ENCODE measurements around the gene CMC2.

Gene CMC2

DNA sequence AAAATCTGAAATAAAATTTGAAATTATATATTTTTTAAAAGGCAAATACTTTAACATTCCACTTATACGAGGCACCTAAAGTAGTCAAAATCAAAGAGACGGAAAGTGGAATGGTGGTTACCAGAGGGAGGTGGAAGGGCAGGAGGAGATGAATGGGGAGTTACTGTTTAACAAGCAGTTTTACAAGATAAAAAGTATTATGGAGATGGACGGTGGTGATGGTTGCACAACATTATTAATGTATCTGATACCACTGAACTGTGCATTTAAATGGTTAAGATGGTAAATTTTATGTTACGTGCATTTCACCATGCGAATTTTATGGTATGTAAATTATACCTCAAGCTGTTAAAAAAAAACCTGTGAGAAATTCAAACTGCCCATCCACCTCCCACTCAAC, 5.4 kb downstream of the CMC2 start:
- Histone ChIP-seq H3K27ac (replicated peaks; ENCODE audit: low read length) (no peak overlapping the region), H3K9me3 (replicated peaks in 1 of 2; ENCODE audit: control insufficient read depth in 2 of 2, insufficient read depth in 1 of 2, low read depth in 1 of 2, low read length in 2 of 2) (no peaks in the 10 kb centered on the region), H3K4me1 (ENCODE audit: control insufficient read depth in 2 of 2, insufficient read depth in 1 of 2, low read depth in 1 of 2, low read length in 2 of 2) (peaks cover 3 to 7% of the 10 kb centered on the region in 2 donors), H2AFZ (ENCODE audit: low read length) (no peak overlapping the region), H3K18ac (ENCODE audit: low read length) (no peak overlapping the region), H3K4me2 (ENCODE audit: insufficient read depth, low read length, poor library complexity, severe bottlenecking) (no peak overlapping the region), H2BK120ac (ENCODE audit: low read depth, low read length) (no peak overlapping the region), H2BK15ac (ENCODE audit: low read length) (no peak overlapping the region), H3K4ac (ENCODE audit: low read length) (no peak overlapping the region), H3K79me1 (ENCODE audit: low read depth, low read length) (peaks cover 4% of the 10 kb centered on the region), H2BK5ac (ENCODE audit: low read length) (no peak overlapping the region), H3K27me3 (ENCODE audit: control insufficient read depth in 3 of 3, insufficient read depth in 3 of 3, low read depth in 1 of 3, low read length in 3 of 3) (no peaks in the 10 kb centered on the region), H3K23ac (ENCODE audit: low read depth, low read length, poor library complexity) (no peak overlapping the region), H2AK5ac (ENCODE audit: low read depth, low read length) (no peak overlapping the region), H3K14ac (ENCODE audit: low read length) (no peak overlapping the region), H4K91ac (ENCODE audit: low read depth, low read length, poor library complexity) (no peak overlapping the region), H3K4me3 (ENCODE audit: low read length in 2 of 2) (no peak overlapping the region), H3K9ac (ENCODE audit: low read depth, low read length, poor library complexity) (no peak overlapping the region), H2BK12ac (ENCODE audit: low read length) (no peak overlapping the region), H3K36me3 (replicated peaks in 1 of 2; ENCODE audit: control insufficient read depth in 2 of 2, insufficient read depth in 2 of 2, low read length in 2 of 2) (peaks cover 0 to 13% of the 10 kb centered on the region in 2 donors), H4K8ac (ENCODE audit: low read depth, low read length) (no peak overlapping the region)
- DNase-seq (ENCODE audit: low spot score) = no peak
- no CpG with 5 or more reads among the region's 5 CpGs for WGBS, 2 donors (ENCODE audit: extremely low coverage in 2 of 2, insufficient read length in 2 of 2, insufficient replicate concordance in 1 of 2)

DNA sequence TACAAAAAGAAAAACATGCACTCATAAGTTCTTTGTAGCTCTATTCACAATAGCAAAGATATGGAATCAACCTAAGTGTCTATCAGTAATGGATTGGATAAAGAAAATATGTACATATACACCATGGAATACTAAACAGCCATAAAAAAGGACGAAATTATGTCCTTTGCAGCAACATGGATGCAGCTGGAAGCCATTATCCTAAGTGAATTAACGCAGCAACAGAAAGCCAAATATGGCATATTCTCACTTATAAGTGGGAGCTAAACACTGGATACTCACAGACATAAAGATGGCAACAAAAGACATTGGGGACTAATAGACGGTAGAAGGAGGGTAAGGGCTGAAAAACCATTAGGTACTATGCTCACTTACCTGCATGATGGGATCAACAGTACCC, 5.8 kb downstream of the CMC2 start:
- Histone ChIP-seq H2BK120ac (ENCODE audit: low read depth, low read length) (no peak overlapping the region), H3K79me1 (ENCODE audit: low read depth, low read length) (peaks cover 4% of the 10 kb centered on the region), H3K4me3 (ENCODE audit: low read length in 2 of 2) (no peak overlapping the region), H3K36me3 (replicated peaks in 1 of 2; ENCODE audit: control insufficient read depth in 2 of 2, insufficient read depth in 2 of 2, low read length in 2 of 2) (peaks cover 0 to 17% of the 10 kb centered on the region in 2 donors), H3K4ac (ENCODE audit: low read length) (no peak overlapping the region), H2BK15ac (ENCODE audit: low read length) (no peak overlapping the region), H2AFZ (ENCODE audit: low read length) (no peak overlapping the region), H3K9ac (ENCODE audit: low read depth, low read length, poor library complexity) (no peak overlapping the region), H3K18ac (ENCODE audit: low read length) (no peak overlapping the region), H4K8ac (ENCODE audit: low read depth, low read length) (no peak overlapping the region), H2BK5ac (ENCODE audit: low read length) (no peak overlapping the region), H3K4me1 (ENCODE audit: control insufficient read depth in 2 of 2, insufficient read depth in 1 of 2, low read depth in 1 of 2, low read length in 2 of 2) (peaks cover 3 to 6% of the 10 kb centered on the region in 2 donors), H3K14ac (ENCODE audit: low read length) (no peak overlapping the region), H3K23ac (ENCODE audit: low read depth, low read length, poor library complexity) (no peak overlapping the region), H2AK5ac (ENCODE audit: low read depth, low read length) (no peak overlapping the region), H4K91ac (ENCODE audit: low read depth, low read length, poor library complexity) (no peak overlapping the region), H3K9me3 (replicated peaks in 1 of 2; ENCODE audit: control insufficient read depth in 2 of 2, insufficient read depth in 1 of 2, low read depth in 1 of 2, low read length in 2 of 2) (no peaks in the 10 kb centered on the region), H3K4me2 (ENCODE audit: insufficient read depth, low read length, poor library complexity, severe bottlenecking) (no peak overlapping the region), H3K27ac (replicated peaks; ENCODE audit: low read length) (no peak overlapping the region), H2BK12ac (ENCODE audit: low read length) (no peak overlapping the region), H3K27me3 (ENCODE audit: control insufficient read depth in 3 of 3, insufficient read depth in 3 of 3, low read depth in 1 of 3, low read length in 3 of 3) (no peaks in the 10 kb centered on the region)
- no peak for DNase-seq (ENCODE audit: low spot score)
- WGBS, 2 donors (ENCODE audit: extremely low coverage in 2 of 2, insufficient read length in 2 of 2, insufficient replicate concordance in 1 of 2) = no CpG with 5 or more reads among the region's 3 CpGs

DNA sequence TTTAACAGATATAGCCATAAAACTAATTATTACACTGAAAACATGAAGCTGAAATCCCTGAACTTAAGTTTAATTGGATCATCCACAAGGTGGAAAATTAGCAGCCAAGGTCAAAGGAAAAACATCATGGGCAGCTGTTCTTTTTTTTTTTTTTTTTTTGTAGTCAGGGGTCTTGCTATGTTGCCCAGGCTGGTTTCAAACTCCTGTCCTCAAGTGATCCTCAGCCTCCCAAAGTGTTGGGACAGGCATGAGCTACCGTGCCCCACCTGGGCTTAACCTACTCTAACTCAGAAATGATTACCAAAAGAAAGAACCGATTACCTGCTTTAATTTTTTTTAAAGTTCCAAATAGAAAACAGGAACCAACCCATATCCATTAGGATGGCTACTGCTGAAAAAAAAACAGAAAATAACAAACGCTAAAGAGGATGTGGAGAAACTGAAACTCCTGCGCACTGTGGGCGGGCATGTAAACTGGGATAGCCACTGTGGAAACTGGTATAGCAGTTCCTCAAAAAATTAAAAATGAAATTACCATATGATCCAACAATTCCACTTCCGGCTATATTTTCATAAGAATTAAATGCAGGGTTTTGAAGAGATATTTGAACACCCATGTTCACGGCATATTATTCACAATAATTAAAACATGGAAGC, 8.6 kb downstream of the CMC2 start:
- H4K91ac ChIP-seq (ENCODE audit: low read depth, low read length, poor library complexity) = no peak overlapping the region
- H3K14ac ChIP-seq (ENCODE audit: low read length) = no peak overlapping the region
- no peak overlapping the region for H2AFZ ChIP-seq (ENCODE audit: low read length)
- H3K36me3 ChIP-seq (replicated peaks in 1 of 2; ENCODE audit: control insufficient read depth in 2 of 2, insufficient read depth in 2 of 2, low read length in 2 of 2) = peaks cover 0 to 27% of the 10 kb centered on the region in 2 donors
- H3K9ac ChIP-seq (ENCODE audit: low read depth, low read length, poor library complexity) = no peak overlapping the region
- H3K23ac ChIP-seq (ENCODE audit: low read depth, low read length, poor library complexity) = no peak overlapping the region
- H2BK15ac ChIP-seq (ENCODE audit: low read length) = no peak overlapping the region
- no peak for DNase-seq (ENCODE audit: low spot score)
- H3K27ac ChIP-seq (replicated peaks; ENCODE audit: low read length) = no peak overlapping the region
- no peak overlapping the region for H2BK5ac ChIP-seq (ENCODE audit: low read length)
- H3K4ac ChIP-seq (ENCODE audit: low read length) = no peak overlapping the region
- no peak overlapping the region for H2BK120ac ChIP-seq (ENCODE audit: low read depth, low read length)
- no peaks in the 10 kb centered on the region for H3K79me1 ChIP-seq (ENCODE audit: low read depth, low read length)
- no peaks in the 10 kb centered on the region for H3K27me3 ChIP-seq (ENCODE audit: control insufficient read depth in 3 of 3, insufficient read depth in 3 of 3, low read depth in 1 of 3, low read length in 3 of 3)
- no CpG with 5 or more reads among the region's 7 CpGs for WGBS, 2 donors (ENCODE audit: extremely low coverage in 2 of 2, insufficient read length in 2 of 2, insufficient replicate concordance in 1 of 2)
- H4K8ac ChIP-seq (ENCODE audit: low read depth, low read length) = no peak overlapping the region
- peaks cover 0 to 3% of the 10 kb centered on the region in 2 donors for H3K4me1 ChIP-seq (ENCODE audit: control insufficient read depth in 2 of 2, insufficient read depth in 1 of 2, low read depth in 1 of 2, low read length in 2 of 2)
- H2BK12ac ChIP-seq (ENCODE audit: low read length) = no peak overlapping the region
- H2AK5ac ChIP-seq (ENCODE audit: low read depth, low read length) = no peak overlapping the region
- no peaks in the 10 kb centered on the region for H3K9me3 ChIP-seq (replicated peaks in 1 of 2; ENCODE audit: control insufficient read depth in 2 of 2, insufficient read depth in 1 of 2, low read depth in 1 of 2, low read length in 2 of 2)
- H3K4me2 ChIP-seq (ENCODE audit: insufficient read depth, low read length, poor library complexity, severe bottlenecking) = no peak overlapping the region
- no peak overlapping the region for H3K18ac ChIP-seq (ENCODE audit: low read length)
- no peak overlapping the region for H3K4me3 ChIP-seq (ENCODE audit: low read length in 2 of 2)

DNA sequence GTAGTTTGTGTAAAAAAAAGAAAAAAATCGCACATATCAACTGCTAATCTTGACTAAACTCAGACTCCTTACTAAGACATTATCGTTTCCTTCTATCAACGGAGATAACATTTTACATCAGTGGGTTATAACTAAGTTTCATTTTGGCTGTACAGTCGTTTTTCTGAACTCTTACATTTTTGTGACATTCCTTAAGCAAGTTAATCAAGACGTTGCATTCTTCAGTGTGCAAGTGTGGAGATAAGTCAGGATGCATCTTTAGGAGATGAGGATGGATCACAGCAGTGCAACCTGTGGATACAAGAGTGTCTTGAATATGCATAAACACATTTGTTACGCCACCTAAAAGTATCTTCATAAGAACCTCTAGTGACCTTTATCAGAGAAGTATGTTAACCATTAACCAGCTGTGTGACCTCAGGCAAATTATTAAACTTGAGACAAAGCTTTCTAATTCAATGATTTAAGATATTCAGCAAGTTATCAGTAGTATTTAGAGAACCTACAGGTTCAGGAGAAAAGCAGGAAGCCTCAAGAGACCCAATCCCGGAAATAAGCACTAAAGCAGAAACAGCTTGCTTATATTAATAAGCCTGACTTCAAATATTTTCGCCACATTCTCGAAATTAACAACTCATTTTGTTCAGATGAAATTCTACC, 9.4 kb downstream of the CMC2 start:
- Histone ChIP-seq H3K79me1 (ENCODE audit: low read depth, low read length) (no peaks in the 10 kb centered on the region), H3K27ac (replicated peaks; ENCODE audit: low read length) (no peak overlapping the region), H3K9me3 (replicated peaks in 1 of 2; ENCODE audit: control insufficient read depth in 2 of 2, insufficient read depth in 1 of 2, low read depth in 1 of 2, low read length in 2 of 2) (no peaks in the 10 kb centered on the region), H3K9ac (ENCODE audit: low read depth, low read length, poor library complexity) (no peak overlapping the region), H2AFZ (ENCODE audit: low read length) (no peak overlapping the region), H3K4ac (ENCODE audit: low read length) (no peak overlapping the region), H2BK15ac (ENCODE audit: low read length) (no peak overlapping the region), H3K36me3 (replicated peaks in 1 of 2; ENCODE audit: control insufficient read depth in 2 of 2, insufficient read depth in 2 of 2, low read length in 2 of 2) (peaks cover 0 to 28% of the 10 kb centered on the region in 2 donors), H3K27me3 (ENCODE audit: control insufficient read depth in 3 of 3, insufficient read depth in 3 of 3, low read depth in 1 of 3, low read length in 3 of 3) (no peaks in the 10 kb centered on the region), H4K8ac (ENCODE audit: low read depth, low read length) (no peak overlapping the region), H4K91ac (ENCODE audit: low read depth, low read length, poor library complexity) (no peak overlapping the region), H2BK120ac (ENCODE audit: low read depth, low read length) (no peak overlapping the region), H2BK5ac (ENCODE audit: low read length) (no peak overlapping the region), H3K18ac (ENCODE audit: low read length) (no peak overlapping the region), H2BK12ac (ENCODE audit: low read length) (no peak overlapping the region), H3K4me2 (ENCODE audit: insufficient read depth, low read length, poor library complexity, severe bottlenecking) (no peak overlapping the region), H2AK5ac (ENCODE audit: low read depth, low read length) (no peak overlapping the region), H3K23ac (ENCODE audit: low read depth, low read length, poor library complexity) (no peak overlapping the region), H3K4me3 (ENCODE audit: low read length in 2 of 2) (no peak overlapping the region), H3K4me1 (ENCODE audit: control insufficient read depth in 2 of 2, insufficient read depth in 1 of 2, low read depth in 1 of 2, low read length in 2 of 2) (peaks cover 0 to 3% of the 10 kb centered on the region in 2 donors), H3K14ac (ENCODE audit: low read length) (no peak overlapping the region)
- no peak for DNase-seq (ENCODE audit: low spot score)
- no CpG with 5 or more reads among the region's 9 CpGs for WGBS, 2 donors (ENCODE audit: extremely low coverage in 2 of 2, insufficient read length in 2 of 2, insufficient replicate concordance in 1 of 2)

Data from neuronal stem cell (in vitro differentiated cells).